Measurements from ENCODE around the gene ZNF423.

Gene ZNF423

GRCh38 chr16:49867796-49868668 is 12.1 kb upstream of the ZNF423 start:
- no peak for FAIRE-seq

DNA sequence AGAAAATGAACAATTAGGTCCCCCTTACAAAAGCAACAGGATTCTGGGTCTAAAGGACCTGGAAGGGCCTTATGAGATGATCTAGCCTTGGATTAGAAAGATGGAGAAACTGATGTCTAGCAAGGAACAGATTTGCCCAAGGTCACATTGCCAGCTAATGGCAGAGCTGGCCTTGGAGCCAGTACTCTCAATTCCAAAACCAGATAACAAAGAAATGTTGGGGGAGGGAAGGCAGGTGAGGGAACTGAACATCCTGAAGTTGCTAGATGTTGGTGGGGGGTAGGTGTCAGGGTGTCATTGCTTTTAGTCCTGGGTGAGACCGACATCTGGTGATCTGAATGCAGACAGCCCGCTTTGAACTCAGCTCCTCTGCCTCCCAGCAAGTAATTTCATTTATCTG is 11.3 kb upstream of the ZNF423 start:
- no peak for FAIRE-seq

DNA sequence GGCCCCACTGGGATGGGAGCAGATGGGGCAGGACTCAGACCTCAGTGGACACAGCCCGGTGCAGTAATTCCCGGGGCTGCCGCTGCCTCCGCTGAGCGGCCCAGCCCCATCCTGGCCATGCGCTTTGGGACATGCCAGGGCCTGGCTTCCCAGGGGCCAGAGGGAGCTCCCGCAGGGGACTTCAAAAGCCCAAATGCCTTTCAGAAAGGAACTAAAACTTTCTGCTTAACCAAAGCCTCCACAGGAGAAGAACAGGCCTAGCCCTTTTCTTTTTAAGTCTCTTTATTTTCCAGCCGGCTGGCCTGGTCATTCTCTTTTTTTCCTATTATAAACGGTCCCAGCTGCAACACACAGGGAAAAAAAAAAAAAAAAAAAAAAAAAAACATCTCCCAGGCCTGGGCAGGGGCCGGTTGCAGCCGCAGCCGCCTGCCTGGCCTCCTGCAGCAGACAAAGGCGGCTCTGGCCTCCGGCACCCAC is 10.7 kb upstream of the ZNF423 start:
- FAIRE-seq, result no peak

GRCh38 chr16:49862694-49863093 is 6.8 kb upstream of the ZNF423 start:
- no peak for FAIRE-seq

DNA sequence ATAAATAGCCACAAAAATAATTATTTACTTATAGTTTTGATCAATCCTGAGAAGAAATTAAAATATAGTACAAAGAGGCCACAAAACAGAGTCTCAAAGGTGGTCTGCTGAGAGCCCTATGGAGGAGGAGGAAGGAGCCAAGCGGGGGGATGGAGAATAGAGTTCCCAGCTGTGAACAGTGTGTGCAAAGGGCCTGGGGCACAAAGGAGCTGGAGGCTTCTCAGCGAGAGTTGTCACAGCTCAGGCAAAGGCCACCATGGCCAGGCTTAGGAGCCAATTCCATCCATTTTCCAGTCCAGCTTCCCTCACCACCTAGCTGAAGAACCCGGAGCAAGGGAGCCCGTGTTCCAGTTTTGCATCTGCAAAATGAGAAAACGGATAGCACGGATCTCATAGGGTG is 5.4 kb upstream of the ZNF423 start:
- no peak for FAIRE-seq

GRCh38 chr16:49860593-49860992 is 4.7 kb upstream of the ZNF423 start:
- FAIRE-seq, result no peak

- FAIRE-seq, result no peak
Measured at GRCh38 chr16:49859125-49859811, 3.4 kb upstream of the ZNF423 start.

DNA sequence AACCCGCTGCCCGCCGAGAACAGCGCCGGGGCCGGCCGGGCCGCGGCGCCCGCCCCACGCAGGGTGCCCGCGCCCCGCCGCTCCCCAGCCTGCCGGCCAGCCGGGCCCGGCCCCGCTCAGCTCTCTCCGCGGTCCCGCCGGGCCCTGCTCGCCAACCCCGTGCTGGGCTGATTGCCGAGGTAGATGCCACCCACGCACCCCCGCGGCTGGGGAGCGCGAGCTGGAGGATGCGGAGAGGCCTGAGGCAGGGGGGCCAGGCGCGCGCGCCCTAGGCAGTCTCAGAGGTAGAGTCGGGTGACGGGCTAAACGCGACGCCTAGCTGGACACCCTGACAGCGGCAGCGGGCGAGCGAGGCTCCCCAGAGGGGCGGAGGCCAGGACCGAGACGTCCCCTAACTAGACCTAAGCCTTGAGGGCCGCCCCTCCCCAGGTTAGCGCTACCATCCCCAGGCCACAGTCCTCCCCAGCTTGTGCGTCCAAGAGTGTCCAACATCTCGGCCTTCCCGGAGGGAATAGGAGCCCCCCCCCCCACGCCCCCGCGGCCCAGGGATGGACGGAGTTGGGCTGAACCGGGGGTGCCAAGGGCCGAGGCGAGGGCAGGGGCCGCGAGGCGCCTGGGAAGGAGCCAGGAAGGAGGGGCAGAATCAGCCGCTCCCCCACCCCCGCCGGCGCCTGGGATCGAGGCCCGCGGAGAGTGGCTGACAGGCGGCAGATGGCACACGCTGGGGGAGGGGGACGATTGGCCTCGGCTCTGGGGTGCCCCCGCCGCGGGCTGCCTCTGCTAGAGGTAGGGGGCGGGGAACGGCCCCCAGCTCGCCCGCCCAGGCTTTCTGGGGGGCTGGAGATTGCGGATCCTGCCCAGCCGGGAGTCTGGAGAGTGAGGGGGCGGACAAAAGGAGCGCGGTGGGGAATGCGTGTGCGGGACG is 2.5 kb upstream of the ZNF423 start:
- no peak for FAIRE-seq

- FAIRE-seq, result no peak
Measured at GRCh38 chr16:49857423-49858181, 1.7 kb upstream of the ZNF423 start.

DNA sequence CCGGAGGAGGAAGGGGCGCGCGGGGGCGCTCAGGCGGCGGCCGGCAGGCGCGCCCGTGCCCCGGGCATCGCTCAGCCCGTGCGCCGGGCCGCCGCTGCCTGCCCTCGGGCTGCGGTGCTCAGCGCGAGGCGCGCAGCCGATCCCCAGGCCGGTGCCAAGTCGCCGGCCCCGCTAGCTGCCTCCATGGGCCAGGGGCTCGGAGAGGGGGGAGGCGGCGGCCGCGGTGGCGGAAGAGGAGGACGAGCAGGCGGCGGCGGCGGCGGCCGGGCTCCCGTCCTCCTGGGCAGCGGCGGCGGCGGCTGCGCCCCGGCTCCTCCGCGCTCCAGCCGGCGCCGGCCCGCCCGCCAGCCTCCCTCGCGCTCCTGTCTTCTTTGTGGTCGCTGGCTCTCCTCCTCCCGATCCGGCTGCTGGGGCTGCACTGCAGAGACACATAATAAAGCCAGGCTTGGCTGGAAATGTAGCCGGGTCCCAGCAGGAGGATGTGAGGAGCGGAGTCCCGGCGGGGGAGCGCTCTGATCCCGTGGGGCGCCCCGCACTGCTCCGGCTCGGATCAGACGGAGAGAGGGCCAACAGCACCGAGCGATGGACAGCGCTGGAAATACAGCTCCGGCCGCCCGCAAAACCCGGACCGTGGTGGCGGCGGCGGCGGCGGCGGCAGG is 889 bp upstream of the ZNF423 start:
- FAIRE-seq, result no peak

GRCh38 chr16:49855280-49855821 is 561 bp downstream of the ZNF423 start:
- FAIRE-seq, result no peak

- no peak for FAIRE-seq
Measured at GRCh38 chr16:49854796-49855203, 1.1 kb downstream of the ZNF423 start.

GRCh38 chr16:49854188-49854795 is 1.6 kb downstream of the ZNF423 start:
- FAIRE-seq, result no peak

DNA sequence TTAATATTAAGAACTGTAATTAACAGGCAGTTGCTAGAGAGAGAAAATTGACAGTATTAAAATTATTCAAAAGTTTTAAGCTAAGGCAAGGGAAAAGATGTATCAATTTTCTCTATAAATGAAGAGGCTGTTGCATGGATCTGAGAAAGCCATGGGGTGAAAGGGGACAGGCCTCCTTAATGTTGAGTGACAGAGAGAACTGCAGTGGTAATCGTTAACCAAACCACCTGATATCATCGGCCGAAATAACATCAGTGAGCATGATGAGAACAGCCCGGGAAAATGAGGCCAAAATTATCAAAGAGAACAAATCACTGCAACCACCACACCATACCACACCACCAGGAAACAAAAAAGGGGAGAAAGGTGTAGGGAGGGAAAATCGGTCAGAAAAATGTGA is 3.6 kb downstream of the ZNF423 start:
- no peak for FAIRE-seq

DNA sequence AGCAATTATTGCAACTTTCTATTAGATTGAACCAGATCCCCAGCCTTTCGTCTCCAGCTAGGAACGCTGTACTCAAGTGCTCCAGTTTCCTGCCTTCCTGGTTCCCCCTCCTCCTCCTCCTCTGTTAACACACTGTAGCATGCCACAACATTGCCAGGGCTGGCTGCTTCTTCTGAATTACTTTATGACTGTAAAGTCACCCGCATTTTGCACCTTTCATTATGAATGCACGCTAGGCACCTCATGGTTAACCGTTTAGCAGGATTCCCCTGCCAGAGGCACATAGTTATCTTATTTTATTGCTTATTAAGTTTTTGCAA is 4.5 kb downstream of the ZNF423 start:
- no peak for FAIRE-seq

GRCh38 chr16:49850558-49851467 is 5.1 kb downstream of the ZNF423 start:
- FAIRE-seq, result no peak

DNA sequence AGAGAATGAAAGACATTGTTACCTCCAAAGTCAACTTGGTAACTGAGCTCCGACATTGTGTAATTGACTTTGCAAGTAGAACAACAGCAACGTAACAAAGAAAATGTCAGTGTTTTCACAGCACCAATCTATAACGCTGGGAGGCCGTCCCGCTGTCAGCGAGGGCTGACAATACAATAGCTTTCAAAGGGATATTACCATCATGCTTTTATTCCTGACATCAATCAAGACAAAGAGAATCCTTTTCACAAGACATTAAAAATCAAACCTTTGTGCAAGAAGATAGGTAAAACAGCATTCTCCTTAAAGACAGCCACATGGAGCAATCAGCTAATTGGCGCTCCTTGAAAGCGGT is 6.2 kb downstream of the ZNF423 start:
- no peak for FAIRE-seq

GRCh38 chr16:49849037-49849753 is 6.7 kb downstream of the ZNF423 start:
- FAIRE-seq, result no peak

- no peak for FAIRE-seq
Measured at GRCh38 chr16:49848530-49848929, 7.4 kb downstream of the ZNF423 start.
